Stimulated activated CD4-positive, alpha-beta T cell treated with anti-CD3 and anti-CD28 coated beads, Interleukin-1b, Interleukin-23, amount 100 ng/mL, for 24 hours (primary cell): ENCODE results near the gene ANO4.
"Not testable (repeated sequence)": the region's sequence is repeated elsewhere in the genome, so short reads cannot be mapped to it uniquely, and the experiment has no call there.

Experiments used
- DNase-seq, 4 experiments: peaks; one replicate each; pipeline ENCODE4 v3.0.0-alpha.2; 2020; ENCODE audit warnings: low read depth in 4 of 4, low spot score in 1 of 4

Gene ANO4

DNA sequence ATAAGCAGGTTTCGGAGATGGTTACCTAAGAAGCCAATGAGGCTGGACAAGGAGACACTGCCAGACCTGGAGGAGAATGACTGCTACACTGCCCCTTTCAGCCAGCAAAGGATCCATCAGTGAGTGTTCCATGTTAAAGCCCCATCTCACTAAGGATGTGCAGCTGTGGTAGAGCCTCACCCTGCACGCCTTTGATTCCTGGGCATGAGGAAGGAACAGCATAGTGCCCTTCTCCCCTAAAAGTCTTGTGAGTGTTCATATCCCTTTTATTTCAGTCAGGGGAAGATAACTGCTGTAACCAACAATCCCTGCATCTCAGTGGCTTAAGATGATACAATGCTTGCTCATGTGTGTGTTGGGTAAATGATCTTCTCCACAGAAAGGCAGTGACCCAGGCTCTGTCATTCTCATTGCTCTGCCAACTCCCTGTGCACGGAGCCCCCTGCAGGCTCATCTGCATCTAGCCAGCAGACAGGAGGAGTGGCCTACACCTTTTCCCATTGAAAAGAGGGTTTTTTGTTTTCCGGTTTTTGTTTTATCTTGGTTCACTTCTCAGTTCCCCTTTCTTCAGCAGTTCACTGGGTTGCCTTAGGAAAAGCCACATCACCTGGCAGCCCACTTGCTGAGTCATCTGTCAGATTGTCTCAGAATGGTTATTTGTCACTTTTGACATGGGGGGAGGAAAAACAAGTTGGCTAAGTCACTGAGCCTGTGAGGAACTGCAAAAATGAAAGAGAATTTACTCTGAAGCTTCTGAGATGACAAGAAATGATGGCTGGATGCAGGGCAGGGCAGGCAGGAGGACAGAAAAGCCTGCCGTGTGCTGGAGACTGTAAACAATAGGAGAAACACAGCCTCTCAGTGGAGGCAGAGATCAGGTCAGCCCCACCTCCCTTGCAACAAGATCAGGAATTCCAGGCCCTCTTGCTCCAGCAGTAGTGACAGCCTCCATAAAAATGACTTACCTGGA lies 193.3 kb downstream of the ANO4 start:
- no peak for DNase-seq

DNA sequence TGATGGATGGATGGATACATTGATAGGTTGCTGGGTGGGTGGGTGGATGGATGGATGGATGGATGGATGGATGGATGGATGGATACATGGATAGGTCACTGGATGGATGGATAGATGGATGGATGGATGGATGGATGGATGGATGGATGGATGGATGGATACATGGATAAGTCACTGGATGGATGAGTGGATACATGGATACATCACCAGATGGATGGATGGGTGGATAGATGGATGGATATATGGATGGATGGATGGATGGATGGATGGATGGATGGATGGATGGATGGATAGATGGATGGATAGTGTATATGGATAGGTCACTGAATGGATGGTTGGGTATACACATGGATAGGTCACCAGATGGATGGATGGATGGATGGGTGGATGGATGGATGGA lies 194.9 kb downstream of the ANO4 start:
- not testable (repeated sequence) for DNase-seq

DNA sequence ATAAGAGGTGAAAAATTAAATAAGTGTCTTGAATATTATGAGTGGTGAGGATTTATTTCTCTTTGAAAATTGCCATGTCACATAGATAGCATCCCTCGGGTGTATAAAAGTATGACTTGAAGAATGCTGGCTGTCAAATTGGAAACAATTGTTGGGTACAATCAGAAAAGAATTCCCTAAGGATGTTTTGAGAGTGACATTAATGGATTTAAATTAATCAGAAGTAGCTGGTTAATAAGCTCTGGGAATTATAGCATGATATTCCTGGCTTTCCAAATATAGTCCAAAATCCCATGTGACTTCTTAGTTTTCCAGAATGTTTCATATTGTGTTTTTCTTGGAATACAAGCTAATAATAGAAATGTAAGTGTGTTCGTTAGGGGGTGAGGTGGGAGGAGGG lies 196.5 kb downstream of the ANO4 start:
- DNase-seq, result no peak

DNA sequence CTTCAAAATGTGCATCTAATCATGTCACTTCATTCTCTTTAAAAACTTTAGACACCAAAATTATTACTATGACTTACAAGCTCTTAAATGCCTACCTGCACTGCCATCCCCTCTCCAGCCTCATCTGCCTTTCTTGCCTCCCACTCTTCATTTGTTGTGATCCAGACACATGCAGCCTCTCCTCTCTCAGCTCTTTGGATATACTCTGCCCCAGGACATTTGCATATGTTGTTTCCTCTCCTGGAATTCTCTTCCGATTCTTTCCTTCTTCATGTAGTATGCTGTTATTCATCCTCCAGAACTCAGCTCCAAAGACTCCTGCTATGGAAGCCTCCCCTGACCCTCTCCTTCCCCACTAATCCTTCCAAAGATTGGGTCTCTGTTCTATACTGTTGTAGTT lies 197.6 kb downstream of the ANO4 start:
- DNase-seq, result no peak

DNA sequence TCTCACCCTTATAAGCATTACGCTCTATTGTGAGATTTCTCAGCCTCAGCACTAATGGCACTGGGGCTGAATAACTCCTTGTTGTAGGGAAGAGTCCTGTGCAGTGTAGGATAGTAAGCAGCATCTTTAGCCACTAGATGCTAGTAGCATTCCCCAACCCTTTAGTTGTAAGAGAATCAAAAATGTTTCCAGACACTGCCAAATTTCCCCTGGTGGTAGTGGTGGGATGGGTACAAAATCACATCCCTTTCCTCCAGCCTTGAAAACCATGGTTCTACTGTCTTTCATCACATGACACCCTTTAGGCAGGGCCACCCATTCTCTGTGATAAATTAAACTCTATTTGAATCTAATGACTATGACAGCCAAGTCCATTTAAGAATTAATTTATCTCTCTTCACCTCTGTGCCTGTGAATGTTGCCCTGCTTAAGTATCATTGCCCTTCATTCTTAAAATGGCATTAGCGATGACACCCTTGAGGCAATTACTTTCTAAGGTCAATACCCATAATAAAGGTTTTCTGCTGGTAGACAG lies 199.4 kb downstream of the ANO4 start:
- no peak for DNase-seq

DNA sequence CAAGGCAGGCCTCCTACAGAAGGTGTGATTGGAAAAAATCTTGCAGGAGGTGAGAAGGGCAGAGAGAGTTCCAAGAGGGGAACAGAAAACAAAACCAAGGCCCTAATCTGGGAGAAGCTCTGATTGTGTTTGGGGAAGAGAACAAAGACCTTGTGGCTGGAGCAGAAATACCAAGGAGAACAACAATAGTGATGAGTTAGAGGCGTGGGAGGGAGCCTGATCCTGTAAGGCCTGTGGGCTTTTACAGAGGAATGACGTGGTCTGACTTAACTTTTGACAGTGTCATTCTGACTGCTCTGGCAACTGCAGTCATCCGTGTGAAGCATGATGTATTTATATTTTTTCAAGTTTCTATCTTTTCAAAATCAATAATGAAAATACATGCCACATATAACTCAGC lies 200.6 kb downstream of the ANO4 start:
- no peak for DNase-seq

DNA sequence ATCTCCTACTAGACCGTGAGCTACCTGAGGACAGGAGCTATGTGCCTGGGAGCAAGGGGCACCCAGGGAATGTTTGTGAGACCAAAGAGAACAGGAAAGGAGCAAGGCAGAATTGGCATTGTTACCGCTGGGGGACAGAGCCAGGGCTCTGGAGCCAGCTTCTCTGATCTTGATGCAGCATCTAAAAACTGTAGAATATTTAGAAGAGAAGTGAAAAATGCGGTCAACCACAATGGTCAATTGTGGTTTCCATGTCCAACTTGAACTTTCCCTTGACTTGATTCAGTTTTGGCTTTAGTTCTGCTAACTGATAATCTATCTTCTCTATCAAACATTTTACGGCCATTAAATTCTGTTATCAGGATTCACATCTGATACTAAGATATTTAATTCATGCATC lies 201.2 kb downstream of the ANO4 start:
- DNase-seq, result no peak

DNA sequence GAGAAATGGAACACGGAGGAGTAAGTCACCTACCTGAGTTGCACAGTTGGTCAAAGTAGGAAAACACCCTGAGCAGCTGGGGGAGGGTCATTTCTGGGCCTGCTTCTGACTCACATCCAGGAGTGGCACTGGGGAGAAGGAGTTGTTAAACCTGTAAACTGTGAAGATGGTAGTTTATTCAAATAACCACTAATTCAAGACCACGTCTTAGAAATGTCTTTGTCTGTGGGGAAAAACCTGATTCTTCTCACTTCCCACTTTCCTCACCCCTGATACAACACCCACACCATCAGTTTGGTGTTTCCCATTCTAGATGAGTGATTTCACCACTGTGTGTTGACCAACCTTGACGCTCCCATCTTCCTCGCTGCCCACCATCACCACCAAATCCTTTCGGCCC lies 207.1 kb downstream of the ANO4 start:
- DNase-seq, result no peak

DNA sequence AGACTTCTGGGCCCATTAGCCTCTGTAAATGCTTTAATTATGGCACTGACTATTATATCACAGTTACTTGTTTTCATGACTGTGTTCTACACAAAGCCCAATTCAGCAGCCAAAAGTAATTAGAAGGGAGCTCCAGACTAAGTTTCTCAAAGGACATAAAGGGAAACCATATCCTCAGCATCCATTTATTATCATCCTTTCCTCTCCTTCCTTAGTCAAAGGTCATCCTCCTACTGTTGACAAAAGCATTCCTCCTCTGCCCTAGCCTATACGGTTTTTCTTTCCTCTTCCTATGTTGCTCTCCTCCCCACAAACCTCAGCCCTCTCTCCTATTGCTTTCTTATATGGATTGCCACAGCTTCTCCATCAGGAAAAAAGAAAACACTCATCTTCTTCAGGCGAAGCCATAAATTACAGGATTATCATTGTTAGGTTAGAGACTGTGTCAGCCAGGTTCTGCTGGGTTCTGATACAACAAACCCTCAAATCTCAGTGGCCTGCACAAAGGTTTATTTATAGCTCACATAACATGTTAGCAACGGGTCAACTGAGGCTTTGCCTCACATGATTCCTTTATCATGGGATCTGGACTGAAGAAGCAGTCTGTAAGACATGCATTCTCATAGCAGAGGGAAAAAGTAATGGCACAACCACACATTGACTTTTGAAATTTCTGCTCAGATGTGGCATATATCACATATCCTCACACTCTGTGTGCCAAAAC lies 208.3 kb downstream of the ANO4 start:
- DNase-seq, result no peak

DNA sequence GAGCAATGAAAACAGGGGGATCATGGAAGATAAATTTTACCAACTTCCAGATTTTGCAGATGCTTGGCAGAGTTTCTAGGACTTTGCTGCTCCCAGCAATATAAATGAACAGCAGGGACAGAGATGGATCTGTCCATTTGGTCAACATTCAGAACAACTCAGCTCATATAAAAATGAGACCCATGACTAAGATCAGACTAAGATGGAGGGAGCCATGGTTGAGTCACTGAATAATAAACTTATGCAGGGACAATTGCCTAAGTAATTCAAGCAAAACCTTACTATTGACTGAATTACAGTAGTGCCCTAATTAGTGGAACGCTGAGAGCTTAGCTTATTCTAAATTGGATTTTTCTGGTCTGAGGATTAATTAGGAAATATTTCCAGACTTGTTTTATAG lies 210.3 kb downstream of the ANO4 start:
- DNase-seq, result no peak

DNA sequence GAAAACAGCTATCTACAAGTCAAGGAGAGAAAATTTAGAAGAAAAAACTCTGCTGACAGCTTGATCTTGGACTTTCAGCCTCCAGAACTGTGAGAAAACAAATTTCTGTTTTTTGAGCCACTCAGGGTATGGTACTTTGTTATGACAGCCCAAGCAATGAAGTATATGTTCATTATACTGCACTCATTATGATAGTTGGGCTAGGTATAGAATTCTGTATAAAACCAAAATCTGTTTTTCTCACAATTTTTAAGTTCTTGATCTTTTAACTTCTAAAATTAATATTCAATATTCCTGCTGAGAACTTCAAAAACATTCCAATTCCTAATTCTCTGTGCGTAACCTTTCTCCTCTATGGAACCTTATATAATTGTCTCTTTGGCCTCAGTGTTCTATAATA lies 214.7 kb downstream of the ANO4 start:
- DNase-seq, result no peak

DNA sequence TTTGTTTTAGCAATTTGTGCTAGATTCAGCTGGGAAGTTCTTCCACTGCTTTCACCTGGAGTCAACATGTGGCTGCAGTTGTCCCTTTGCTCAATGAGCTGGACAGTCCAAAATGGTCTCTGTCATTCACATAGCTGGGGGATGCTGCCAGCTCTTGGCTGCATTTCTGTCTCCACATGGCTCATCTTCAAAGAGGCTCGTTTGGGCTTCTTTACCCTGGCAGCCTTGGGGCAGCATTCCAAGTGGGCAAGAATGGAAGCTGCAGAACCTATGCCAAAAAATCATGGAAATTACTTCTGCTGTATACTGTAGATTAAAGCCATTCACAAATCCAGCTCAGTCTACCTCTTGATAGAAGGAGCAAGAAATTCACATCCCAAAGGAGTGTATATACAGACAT lies 216.3 kb downstream of the ANO4 start:
- DNase-seq, result no peak

DNA sequence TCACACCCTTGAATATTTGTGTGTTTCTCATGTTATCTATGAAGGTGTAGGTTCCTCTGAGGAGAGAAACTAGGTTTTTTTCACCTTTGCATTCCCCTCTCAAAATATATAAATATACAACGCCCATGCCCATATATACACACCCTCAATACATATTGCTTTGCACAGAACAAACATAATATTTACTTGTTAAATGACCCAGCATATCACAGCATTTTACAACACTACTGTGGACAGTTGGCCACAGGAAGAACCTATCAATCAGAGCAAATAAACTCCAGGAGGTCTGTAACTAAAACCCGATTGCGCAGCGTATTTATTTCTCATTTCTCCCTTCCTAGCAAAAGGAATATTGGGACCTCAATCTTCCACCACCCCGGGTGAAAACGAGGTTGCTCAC lies 219.4 kb downstream of the ANO4 start:
- DNase-seq, result no peak

DNA sequence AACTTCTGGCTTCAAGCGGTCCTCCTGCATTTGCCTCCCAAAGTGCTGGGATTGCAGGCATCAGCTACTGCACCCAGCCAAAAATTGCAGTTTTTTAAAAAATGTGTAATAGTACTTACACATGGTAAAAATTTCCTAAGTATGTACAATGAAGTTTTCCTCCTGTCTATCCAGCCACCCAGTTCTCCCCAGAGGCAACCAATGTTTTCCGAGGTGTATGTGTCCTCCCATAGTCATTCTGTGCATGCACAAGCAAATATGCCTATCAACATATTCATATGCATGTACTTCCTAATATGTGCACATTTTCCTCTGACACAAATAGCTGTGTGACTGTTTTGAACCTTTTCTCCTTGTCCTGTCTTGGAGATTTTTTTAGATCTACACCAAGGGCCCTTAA lies 220.5 kb downstream of the ANO4 start:
- no peak for DNase-seq

DNA sequence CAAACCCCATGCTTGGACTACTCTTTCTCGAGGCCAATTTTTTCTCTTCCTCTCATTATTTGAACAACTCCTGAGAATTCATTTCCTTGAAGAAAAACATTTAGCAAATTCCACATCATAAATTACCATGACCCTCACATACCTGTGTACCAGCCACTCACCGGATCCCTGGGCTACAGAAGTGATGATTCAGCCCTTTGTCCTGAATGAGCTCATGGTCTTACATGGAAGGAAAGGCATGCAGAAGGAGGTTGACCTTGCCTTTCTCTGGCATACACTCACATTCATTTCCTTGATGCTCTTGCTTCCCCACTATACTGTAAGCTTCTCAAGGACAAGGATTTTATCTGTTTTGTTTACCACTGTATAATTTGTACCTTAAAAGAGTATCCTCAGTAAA lies 224.0 kb downstream of the ANO4 start:
- no peak for DNase-seq

DNA sequence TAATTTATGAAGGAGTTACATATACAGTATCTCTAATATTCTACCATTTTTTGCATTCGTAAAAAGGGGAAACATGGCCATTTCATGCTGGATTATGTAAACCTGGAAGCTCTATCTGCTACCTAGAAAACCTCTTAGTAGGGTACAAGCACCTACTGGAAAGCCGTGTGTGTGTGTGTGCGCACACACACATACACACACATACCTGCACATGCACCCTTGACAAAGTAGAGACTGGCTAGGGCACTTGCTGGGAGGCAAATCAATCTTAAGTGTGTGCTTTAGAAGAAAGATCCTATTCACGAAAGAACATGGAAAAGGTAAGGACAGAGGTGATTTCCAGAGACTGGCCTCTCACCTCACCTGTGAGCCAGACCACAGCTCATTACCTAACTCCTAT lies 224.6 kb downstream of the ANO4 start:
- no peak for DNase-seq

DNA sequence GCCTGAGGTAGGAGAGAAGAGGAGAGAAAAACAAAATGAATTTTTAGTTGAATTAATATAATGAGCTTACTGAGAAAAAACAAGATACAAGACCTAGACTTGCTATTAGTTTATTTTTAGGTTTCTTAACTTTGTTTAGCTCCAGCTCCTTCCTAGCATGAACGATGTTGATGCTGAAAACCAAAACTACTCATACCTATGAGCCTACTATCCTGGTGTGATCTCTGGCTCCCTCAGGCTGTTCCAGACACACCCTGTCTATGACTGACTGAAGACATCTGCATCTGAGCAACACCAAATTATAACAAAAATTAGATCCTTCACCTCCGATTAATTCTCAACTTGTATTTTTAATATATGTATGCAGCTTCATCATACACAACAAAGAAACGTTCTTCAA lies 225.1 kb downstream of the ANO4 start:
- no peak for DNase-seq

DNA sequence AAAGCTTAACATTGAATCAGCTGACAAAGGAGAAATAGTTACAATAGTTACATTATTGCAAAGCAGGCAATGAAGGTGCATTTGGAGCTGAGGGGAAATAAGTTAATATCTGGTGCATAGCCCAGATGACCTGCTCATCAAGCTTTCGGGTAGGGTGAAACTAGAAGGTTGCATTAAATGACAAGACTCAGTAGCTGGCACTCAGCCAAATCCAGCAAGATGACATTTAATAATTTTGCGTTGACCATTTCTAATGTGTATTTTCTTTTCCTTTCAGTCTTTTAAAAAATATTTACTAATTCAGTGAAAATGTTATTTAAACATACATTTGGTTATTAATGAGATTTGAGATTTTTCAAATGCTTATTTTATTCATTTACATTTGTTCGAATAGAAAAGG lies 226.9 kb downstream of the ANO4 start:
- DNase-seq, result no peak

DNA sequence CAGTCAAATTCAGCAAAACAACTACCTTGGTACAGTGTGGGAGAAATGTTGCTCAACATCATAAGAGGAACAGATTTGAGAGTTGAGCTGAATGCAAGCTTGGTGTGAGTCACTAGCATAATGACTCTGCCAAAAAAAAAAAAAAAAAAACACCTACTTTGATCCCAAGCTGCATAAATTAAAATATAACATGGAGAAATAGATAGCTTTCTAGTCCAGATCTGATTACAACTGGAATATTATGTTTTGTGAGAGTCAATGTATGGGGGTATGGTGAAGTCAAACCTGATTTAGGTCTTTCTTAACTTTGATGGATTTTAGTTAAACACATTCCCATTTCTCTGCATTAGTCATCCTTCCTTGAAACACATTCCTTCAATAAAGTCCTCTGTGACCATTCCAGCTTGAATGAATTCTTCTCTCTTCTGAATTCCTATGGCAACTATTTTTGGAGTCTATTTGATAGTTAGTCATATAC lies 227.4 kb downstream of the ANO4 start:
- DNase-seq, result no peak

DNA sequence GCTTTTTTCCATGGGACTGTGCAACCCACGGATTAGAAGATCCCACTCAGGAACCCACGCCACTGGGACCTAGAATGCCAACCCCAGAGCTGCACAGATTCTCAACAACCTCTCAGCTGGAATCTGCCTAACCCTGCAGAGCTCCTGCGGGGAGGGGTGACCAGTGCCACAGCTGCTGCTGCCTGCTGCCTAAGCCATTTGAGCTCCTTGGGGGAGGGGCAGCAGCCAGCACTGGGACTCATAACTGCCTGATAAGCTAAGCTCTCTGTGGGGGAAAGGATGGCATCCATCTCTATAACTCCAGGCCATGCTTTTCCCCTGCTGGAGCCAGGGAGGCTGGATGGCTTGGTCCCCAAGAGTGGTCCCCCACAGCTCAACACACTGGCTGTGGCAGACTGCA lies 232.6 kb downstream of the ANO4 start:
- DNase-seq, result no peak

DNA sequence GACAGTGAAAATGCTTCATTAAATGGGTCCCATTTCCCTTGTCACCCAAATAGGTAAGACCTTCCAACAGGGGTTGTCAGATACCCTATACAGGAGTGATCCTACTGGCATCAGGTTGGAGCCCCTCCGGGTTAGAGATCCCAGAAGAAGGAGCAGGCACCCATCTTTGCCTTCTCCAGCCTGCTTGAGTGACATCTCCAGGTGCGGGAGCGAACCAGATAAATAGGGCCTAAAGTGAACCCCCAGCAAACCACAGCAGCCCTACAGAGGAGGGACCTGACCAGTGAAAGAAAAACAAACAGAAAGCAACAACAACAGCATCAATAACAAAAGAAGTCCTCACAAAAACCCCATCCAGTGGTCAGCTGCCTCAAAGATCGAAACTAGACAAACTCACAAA lies 233.2 kb downstream of the ANO4 start:
- DNase-seq, result no peak

DNA sequence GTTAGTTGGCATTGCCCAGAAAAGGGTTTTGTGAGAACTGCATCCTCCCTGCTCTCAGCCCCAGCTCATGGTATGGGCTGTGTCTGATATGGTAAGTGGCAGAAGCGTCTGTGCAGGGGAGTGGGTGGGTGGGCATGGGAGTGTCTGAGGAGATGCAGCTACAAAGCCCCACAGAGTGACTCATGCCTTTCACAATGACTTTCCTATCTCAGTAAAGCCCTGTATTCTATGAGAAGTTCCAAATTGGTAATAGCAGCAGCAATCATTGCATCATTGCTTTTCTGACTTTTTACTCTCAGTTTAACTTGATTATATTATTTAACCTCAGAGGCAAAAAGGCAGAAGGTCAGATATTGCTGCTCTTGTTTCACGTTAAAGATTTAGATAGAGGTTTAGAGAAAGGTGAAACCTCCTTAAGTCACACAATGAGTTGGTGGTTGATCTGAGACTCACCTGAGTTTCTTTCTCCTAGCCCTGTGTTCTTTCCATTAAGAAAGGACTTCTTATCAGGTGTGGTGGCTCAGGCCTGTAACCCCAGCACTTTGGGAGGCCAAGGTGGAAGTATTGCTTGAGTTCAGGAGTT lies 243.8 kb downstream of the ANO4 start:
- DNase-seq, result no peak
